ENCODE measurements around the gene CAST.
"Not testable (repeated sequence)": the region's sequence is repeated elsewhere in the genome, so short reads cannot be mapped to it uniquely, and the experiment has no call there.

The CAST gene

DNA sequence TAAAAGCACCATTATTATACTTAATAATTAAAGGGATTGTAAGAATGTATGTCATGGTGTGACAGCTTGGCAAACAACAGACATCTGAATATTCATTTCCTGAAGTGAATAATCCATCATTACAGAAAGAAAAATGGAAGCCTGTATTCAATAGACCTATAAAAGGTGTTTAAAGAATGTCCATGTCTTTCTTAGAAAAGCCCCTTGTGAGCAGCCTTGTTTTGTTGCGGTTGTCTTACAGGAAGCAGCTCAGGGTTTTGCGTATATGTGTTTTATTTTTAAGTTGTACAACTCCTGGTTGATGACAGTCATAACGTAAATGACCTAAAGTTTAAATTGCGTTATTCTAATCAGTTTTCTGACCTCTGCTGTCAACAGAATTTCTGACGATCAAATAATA lies 53.8 kb downstream of the CAST start:
- no peak for DNase-seq

DNA sequence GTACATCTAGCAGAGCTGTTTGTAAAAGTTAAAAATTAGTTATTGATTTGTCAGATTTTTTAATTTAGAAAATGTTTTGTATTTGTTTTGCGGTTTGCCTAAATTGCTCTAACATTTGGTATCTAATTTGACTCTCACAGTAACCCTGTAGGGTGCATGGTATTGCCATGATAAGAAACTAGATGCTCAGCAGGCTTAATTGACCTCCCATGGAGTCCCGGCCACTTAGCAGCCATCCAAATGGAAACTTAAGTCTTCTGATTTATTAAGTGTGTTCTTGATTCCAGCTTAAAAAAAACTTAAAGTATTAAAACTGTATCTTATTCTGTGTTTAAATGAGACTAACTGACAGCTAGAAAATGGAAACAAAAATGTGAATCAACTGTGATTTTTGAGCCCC lies 54.5 kb downstream of the CAST start:
- DNase-seq = no peak

DNA sequence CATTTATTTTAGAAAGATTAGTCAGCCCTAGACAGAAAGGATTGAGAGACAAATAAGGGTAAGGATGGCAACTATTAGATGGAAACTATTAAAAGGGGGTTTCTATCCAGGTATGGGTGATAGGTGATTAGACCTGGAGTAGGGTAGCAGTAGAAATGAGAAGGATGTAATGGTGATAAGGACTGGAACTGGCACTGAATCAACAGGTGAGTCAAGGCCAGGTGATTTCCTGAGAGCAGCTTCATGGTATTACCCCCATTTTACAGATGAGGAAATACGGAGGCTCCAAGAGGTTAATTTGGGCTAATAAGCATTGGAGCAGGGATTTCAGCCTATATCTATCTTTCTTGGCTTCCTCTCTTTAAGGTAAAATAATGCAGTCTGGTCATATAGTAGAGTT lies 55.7 kb downstream of the CAST start:
- no peak for DNase-seq

DNA sequence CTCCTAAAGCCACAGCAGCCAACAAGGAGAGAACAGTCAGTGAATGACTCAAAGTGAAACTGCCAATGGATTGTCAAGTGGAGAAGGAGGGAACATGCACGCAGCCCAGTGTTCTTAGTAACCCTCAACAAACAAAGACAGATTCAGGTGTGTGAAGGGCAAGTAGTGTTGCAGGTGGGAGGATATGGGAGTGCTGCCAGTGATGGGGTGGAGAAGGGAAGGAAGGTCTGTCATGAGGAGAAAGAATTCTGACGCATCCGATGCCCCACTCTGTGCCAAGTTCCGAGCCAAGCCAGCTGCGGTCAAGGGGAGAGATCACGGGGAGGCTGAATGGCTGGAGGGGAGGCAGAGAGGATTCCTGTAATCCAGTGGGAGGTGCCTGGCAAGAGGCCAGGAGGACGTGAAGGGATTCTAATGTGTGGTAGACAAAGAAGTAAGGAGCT lies 56.5 kb downstream of the CAST start:
- DNase-seq = peak; percentile 36

DNA sequence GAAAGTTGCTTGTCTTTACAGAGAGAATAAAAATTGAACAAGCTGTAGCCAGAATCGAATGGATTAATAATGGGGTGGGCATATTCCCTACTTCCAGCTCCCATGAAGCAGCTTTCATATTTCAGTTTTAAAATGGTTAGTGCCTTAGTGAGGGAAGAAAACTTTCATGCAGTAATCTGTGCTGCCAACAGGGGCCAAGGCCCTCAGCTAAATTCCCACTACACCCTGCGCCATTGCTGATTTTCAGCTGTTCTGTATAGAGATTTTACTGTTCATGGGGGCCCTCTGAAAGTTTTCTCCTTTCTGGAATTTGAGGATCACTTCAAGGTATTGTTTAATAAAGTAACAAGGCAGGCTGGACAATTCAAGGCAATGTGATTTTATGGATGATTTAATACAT lies 58.2 kb downstream of the CAST start:
- no peak for DNase-seq

DNA sequence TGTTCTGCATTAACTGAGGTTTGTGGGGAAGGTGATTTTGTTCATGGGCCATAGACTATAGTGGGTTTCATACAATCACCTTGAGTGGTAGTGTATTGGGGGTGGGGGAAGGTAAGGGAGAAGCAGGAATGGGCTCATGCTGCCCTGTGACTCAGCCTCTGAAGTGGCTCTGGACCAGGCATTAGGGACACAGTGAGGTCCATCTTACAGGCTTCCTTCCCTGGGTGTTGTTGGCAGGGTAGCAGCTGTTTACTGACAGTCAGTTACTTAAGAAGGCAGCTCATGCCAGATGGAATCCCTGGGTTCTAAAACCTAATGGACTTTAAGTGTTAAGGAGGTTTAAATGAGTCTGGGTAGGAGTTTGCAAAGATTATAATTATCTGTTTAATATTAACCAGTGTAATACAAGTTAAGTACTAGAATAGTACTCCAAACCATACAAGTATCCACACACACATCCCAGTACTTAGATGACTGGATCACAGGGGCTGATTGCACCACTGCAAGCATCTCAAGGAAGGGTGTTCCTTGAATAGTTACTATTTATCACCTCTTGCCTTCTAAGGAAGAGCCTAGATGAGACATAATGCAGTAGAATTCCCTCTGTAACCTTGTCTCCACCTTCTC lies 59.3 kb downstream of the CAST start:
- peak; percentile 13 for DNase-seq

DNA sequence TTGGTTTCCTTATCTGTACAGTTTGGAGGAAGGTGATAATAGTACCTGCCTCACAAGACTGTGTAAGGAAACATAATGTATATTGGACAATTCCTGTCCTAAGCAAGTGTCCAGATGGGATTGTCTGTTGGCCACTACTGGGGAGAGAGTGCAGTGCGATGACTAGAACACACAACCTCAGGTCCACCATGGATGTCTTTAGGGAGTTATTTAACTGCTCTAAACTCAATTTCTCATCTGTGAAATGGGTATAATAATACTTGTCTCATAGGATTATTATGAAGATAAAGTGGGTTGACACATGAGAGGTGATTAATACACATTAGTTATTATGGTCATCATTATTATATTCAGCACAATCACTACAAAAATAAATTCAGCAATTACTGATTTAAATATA lies 63.1 kb downstream of the CAST start:
- no peak for DNase-seq

DNA sequence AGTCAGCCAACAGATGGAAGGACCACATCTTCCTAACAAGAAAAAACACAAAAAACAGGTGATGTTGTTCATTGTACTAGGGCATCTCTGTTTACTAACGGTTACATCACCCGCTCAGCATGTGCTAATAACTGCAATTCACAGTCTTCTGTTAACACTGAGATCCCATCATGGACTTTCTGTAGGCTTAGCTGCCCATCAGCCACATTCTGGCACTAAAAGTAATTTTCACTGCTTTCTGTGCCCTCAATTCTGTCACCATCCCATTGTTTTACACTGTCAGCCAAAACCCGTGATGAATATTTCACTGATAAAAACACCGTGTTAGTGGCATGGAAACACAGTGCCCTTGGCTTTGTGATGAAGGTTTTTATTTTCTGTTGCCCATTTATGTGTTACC lies 64.6 kb downstream of the CAST start:
- DNase-seq = peak; percentile 65

DNA sequence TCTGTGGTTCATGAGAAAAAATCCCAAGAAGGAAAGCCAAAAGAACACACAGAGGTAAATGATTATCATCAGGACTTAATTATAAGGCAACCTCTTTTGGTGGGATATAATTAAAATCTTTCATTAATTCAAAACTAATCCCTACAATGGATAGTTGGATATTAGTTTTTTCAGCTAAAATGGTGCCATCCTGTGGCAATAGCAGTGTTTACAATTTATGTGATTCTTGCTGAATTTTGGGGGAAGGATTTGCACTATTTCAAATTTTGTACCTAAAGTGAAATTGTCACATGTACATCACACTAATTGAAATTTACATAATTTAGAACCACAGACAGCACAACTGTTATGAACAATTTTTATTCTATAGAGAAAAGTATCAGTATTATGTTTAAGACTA lies 67.0 kb downstream of the CAST start:
- no peak for DNase-seq

DNA sequence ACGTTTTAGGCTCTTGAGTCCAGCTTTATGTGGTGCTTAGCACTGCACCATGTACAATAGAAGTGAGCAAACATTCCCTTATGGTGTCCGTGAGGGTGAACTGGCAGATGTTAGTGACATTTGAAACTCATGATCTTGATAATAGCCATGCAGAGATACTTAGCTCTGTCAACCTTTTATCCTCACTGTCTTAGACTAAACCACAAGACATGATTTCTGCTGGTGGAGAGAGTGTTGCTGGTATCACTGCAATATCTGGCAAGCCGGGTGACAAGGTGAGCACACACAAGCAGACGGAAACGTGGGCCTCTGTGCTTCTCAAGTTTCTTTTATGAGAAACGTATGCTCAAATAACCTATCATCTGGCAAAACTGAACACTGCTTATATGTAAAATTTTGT lies 68.4 kb downstream of the CAST start:
- DNase-seq = peak; percentile 91

DNA sequence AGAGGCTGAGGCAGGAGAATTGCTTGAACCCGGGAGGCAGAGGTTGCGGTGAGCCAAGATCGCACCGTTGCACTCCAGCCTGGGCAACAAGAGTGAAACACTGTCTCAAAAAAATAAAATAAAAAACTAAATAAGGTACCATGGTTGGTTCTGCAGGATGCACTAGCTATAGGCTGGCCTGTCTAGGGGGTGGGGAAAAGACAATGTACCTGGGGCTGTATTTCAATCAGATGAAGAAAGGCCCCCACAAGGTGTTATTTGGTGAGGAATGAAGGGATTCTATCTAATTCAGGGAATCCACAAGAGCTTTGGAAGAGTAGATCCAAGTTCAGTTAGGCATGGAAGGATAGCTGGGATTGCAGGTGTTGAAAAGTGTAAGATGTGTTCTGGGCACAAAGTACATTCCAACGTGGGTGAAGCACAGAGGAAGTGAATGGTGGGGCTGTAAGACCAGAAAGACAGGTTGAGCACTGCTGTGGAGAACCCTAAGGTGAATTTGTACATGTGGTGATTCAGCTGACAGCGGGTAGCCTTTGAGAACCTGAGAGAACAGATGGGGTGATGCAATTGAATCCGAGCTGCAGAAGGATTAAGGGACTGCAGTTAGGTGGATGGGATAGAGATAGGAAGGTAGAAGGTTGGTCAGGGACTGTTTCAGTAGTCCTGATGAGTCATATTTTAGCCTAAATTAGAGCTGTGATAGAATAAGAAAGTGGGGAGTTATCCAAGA lies 71.8 kb downstream of the CAST start:
- peak; percentile 83 for DNase-seq

DNA sequence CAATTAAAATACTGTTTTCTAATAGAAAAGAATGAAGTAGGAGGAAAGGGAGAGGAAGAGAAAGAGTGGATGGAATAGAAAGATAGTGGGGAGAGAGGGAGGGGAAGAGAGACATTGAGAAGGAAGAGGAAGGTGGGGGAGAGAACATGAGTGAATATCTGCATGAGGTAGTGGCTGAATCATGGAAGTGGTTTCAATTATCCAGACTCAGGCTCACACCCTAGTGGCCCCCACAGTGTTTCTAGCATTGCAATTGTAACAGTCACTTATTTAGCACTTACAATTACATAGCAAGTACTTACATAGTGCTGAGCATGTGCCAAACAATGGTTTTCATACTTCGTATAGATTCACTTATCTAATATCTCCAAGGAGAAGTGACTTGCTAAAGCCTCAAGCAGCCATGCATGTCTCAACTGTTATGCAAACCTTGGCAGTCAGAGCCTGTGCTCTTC lies 72.7 kb downstream of the CAST start:
- DNase-seq = no peak

DNA sequence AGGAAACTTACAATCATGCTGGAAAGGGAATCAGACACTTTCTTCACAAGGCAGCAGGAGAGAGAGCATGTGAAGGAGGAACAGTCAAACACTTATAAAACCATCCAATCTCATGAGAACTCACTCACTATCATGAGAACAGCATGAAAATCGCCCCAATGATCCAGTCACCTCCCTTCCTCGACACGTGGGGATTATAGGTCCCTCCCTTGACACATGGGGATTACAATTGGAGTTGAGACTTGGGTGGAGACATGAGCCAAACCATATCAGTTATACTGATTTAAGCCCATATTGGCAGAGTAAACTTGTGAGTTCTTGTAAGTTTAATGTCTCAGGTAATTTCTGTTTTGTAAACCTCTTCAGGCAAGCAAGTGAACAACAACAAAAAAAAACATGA lies 74.8 kb downstream of the CAST start:
- no peak for DNase-seq

DNA sequence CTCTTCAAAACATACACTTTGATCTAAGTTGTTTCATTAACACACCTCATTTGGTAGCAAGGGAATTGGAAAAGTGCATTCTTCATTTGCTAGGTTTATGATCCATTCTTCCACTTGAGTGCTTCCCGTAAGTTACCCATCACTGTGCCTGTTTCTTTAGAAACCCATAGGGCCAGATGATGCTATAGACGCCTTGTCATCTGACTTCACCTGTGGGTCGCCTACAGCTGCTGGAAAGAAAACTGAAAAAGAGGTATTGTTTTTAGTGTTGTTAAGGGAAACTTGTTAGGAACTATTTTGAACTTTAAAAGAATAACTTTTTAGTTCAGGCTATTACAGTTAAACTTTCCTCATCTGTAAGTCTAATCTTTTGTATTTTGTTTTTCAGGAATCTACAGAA lies 78.9 kb downstream of the CAST start:
- no peak for DNase-seq

DNA sequence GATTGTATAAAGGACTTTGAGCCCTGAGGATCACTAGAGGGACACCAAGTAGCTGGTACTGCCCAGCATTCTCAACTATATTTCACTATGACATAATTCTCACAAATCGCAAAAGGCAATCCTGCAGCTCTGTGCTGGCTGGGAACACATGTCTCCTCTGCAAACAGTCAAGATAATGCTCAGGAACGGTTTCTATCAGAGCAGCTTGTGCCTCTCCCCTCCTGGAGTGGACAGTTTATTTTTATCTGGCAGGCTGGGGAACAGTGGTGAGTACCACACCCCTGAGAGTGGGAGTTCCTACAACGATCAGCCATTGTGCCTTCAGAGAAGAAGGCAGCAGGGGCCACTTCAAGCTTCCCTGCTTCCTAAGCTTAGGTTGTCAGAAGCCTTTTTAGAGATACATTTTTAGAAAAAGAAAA lies 79.7 kb downstream of the CAST start:
- no peak for DNase-seq

DNA sequence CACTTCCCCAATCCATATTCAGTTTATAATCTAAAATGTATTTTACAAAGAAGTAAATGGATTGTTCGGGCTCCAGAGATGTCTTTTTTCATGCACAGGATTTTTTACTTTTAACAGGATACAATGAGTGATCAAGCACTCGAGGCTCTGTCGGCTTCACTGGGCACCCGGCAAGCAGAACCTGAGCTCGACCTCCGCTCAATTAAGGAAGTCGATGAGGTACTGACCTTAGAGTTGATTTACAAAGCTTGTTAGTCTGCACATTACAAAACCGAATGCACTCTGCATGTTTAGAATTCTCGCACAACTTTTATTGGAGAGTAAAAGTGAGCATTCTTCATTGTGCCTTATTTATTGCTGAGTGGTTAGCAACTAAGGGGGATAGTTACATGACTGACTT lies 80.4 kb downstream of the CAST start:
- no peak for DNase-seq

DNA sequence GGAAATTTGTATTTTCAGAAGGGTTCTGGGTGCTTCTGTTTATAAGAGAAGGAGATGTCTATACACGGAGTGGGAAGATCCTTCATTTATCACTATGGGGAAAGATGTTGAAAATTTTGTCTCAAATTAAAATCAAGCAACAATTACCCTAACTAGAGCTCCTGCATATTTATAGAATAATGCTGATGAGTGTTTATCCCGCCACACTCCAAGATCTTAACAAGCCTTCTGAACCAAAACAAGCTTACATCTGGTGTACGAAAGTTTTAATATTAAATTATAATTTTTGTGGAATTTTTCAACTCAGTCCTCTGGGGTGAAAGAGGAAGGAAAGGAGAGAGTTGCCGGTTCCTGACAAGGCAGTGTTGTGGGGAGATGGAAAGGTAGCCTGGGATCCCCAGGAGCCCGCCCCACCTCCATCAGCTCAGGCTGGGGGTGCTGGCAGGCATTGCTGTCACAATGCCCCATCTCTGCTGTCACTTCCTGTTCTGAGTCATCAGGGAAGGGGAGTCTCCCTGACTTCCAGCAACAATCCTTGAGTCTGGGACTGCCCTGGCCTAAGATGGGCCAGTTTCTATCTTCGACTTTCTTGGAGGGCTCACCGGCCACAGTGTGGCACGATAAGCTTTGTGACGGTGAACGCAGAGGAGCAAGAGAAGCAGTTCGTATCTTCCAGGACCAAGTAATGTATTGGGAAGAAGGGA lies 81.0 kb downstream of the CAST start:
- no peak for DNase-seq

DNA sequence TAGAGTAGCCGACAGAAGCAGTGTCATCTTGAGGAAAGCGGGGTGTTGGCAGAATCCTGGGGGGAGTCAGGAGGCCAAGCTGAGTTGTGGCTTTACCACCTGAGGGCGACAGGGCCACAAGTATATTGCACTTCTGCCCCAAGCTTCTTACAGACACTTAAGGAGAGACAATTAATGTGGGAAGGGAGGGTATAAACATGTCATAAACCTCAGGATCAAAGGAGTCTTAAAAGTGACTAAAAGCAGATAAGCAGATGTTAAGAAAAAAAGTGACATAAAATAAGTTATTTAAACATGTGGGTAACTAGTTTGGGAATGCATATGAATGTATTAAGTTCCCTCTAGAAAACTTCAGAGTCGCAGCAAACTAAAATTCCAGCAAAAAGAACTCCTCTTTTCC lies 81.6 kb downstream of the CAST start:
- DNase-seq = no peak

DNA sequence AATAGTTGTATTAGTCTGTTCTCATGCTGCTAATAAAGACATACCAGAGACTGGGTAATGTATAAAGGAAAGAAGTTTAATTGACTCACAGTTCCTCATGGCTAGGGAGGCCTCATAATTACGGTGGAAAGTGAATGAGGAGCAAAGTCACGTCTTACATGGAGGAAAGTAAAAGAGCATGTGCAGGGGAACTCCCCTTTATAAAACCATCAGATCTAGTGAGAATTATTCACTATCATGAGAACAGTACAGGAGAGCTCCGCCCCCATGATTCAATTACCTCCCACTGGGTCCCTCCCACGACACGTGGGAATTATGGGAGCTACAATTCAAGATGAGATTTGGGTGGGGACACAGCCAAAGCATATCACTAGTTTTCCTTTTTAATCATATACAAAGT lies 82.0 kb downstream of the CAST start:
- DNase-seq = not testable (repeated sequence)

DNA sequence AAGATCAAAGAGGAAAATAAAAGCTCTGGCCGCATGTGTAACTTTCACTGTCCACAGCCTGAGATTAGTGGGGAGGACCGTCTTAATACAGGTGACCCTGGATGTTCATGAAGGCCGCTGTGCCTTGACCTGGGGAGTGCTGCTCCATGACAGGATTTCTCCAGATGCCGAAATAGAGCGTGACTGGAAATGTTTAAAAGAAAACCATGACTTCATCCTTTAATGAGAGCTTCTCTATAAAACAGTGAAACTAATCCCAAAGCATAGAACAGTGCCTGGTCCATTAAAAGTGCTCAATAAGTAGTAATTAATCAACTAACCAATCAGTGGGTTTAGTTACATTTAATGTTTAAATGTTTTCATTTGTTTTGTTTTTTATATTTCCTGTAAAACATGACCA lies 82.8 kb downstream of the CAST start:
- DNase-seq = no peak

DNA sequence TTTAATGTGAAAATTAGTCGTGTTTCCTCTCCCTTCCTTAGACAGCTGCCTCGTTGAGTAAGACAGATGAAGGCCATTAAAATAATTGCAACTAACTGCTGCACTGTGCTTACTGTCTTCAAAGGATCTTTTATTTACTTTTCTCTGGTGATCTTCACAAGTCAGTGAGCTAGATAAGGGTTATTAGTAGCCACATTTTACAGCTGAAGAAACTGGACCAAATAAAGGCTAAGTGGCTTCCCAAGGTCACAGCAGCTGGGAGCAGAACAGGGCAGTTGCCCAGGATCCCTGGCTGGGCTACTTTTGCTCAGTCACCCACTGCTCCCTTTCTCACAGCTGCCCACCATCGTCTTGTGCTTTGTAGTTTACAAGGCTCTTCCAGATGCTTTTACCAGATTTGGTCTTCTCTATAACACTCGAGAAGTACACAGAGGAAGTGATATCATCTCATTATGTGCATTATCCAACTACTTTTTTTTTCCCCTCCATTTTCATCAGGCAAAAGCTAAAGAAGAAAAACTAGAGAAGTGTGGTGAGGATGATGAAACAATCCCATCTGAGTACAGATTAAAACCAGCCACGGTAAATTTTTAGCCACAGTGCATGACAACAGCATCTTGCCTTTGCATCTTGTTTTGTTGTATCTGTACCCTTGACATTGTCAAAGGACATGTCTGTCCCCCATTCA lies 83.8 kb downstream of the CAST start:
- peak; percentile 48 for DNase-seq

DNA sequence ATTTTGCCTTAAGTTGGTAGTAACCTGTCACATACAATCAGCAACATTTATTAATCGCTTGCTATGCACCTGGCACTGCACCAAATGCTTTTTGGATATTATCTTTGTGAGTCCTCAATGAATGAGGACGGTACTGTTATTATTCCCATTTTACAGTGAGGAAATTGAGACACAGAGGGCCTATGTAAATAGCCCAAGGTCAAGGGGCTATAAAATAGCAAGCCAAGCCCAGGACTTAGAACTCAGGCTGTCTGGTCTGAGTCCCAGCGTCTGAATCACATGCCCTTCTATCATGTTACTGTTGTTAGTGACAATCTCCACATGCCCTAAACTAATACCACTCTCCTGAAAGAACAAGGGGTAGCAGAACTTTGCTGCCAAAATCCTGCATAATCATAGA lies 85.5 kb downstream of the CAST start:
- no peak for DNase-seq

DNA sequence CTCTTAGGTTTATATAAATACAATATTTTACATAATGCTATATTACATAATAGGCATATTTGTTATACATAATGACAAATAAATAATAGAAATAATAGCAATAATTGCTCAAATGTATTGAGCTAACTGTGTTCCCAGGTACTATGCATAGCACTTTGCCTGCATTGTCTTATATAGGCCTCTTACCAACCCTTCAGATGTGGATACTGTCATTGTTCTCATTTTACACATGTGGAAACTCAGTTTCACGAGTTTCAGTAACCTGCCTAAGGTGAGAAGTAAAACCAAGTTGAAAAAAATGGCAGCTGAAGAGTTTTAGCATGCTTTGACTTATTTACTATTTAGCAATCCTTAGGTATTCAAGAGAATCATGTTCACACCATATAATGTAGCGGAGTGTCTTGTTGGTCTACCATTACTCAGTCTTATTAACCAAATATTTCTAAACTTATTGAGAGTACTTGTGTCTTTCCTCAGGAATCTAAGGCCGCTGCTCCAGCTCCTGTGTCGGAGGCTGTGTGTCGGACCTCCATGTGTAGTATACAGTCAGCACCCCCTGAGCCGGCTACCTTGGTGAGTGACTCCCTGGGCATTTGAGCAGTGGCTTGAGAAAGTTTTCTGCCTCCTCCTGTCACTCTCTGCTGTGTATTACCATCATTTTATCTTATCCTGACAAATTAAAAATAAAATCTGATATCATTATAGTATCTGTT lies 88.1 kb downstream of the CAST start:
- DNase-seq = no peak

All from NCI-H2171 treated with DMSO at 0.1 percent for 48 hours (cell line).